Raji (cell line): Measurements from ENCODE around the gene MRPL36.

Experiments used
- POLR2A ChIP-seq: IDR thresholded peaks from 2 replicates; pipeline ENCODE4 v1.6.1; 2011; ENCODE audit warnings: low read depth, low read length, control low read depth; ENCODE audit not compliant: insufficient read depth

Gene MRPL36

DNA sequence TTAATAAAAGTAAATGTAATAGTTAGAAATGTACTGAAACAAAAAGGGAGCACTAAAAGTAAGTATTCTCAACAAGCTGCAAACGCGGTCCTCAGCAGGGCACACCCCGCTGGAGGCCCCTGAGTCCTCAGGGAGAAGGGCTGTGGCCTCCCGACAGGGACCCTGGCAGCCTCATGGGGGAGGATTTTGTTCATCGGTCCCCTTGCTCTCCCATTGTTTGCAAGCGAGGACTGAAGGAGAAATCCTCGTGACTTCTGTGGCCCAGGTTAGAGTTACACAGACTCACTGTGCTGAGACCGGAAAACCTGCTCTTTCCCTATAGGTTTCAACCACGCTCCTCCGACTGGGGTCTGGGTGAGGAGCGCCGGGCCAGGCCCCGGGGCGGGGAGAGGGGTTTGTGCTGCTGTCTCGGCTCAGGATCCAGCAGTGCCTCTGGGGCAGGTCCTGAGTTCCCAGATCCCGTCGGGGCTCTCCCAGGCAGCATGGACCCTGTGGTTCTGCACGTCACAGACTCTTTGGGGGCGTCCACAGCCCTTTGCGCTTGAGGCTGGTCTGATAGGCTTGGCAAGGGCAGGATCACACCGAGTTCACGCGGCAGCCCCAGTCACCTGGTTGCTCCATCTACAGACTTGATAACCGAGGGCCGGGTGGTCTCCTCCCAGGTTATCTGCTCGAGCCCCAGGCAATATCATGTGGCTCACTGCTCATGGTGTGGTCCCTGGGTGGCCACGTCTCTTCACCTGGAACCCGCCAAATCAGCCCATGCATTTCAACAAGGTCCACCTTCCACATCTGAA is 38.8 kb downstream of the MRPL36 start:
- TF ChIP-seq POLR2A, result no peak

DNA sequence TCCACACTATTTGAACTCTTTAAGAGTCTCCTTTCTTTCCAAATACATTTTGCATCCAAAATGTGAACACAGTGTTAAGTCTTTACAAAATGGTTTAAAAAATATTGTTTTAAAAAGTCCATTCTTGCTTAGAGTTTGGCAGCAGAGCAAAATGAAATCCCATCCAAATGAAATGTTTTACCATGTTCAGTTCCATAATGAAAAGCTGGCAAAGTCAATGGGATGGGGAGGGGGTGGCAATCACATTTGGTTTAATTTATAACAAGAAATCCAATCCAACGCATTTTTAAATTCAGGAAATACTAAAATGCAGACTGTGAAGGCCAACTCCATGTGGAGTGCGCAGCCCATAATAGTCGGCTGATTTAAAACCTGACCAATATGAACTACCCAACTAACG is 39.4 kb downstream of the MRPL36 start:
- TF ChIP-seq POLR2A, result no peak

DNA sequence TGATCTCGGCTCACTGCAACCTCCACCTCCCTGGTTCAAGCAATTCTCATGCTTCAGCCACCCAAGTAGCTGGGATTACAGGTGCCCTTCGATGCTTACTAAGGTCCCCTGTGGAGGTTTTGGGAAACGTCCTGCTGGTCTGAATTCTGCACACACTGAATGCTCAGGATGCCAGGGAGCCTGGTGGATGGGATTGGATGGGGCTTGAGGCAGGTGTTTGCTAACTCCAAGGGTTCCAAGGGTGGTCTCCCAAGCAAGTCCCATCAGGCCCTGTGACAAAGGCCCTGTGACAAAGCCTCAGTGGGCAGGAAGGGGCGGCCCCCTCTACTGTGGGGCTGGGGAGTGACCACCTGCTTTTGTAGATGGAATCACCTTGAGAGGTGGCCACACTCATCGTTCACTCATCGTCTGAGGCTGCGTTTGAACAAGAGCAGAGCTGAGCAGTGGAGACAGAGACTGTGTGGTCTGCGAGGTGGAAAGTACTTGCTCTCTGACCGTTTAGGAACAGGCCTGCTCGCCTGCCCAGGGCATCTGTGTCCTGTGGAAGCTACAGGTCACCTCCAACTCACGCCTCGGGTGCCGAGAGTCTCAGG is 40.2 kb downstream of the MRPL36 start:
- TF ChIP-seq POLR2A, result no peak

DNA sequence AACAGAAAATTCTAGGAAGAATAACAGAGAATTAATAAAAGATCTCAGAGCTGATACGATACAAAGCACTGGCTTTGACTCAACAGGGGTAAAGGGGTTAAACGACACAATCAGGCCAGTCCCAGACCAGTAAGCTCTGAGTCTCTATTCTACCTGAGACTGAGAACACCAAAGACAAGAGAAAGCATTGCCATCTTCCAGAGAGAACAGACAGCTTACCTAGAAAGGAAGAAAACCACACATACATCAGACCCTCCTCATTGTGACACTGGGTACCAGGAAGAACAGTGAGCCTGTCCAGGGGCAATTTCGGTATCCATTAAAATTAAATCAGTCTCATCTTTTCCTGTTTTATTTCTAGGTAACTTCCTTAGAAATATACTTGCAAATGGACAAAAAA is 41.1 kb downstream of the MRPL36 start:
- no peak for TF ChIP-seq POLR2A

DNA sequence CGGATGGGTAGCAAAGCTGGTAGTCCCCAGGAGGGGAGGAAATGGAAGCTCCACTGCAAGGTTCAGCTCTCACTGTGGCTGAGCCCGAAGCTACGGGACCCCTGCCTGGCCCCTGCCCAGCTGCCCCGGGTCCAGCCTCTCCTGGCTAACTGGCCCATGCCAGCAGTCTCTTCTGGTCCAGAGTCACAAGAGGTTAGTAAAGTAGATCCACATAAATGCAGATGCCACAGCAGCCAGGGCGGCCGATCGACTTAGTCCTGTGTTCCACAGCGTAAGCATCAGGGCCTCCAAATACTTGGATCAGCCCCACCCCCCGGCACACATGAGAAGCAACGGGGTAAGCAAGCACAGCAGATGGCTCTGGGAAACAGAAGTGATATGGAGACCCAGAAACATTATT is 42.1 kb downstream of the MRPL36 start:
- TF ChIP-seq POLR2A, result no peak

DNA sequence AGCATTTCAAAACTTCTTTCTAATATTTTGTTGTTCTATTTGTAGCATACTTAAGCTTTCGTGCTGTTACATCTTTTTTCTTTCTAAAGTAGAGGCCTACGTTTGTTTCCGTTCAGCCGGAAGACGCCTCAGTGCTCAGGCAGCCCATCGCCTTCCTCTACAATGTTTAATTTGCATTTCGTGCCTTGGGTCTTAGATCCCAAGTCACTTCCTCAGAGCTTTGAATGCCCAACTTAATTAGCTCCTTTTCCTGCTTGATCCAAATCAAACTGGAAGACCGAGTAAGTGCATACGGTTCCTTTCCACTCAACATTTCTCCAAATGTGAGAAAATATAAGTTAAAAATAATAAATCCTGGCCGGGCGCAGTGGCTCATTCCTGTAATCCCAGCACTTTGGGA is 43.2 kb downstream of the MRPL36 start:
- TF ChIP-seq POLR2A, result no peak

DNA sequence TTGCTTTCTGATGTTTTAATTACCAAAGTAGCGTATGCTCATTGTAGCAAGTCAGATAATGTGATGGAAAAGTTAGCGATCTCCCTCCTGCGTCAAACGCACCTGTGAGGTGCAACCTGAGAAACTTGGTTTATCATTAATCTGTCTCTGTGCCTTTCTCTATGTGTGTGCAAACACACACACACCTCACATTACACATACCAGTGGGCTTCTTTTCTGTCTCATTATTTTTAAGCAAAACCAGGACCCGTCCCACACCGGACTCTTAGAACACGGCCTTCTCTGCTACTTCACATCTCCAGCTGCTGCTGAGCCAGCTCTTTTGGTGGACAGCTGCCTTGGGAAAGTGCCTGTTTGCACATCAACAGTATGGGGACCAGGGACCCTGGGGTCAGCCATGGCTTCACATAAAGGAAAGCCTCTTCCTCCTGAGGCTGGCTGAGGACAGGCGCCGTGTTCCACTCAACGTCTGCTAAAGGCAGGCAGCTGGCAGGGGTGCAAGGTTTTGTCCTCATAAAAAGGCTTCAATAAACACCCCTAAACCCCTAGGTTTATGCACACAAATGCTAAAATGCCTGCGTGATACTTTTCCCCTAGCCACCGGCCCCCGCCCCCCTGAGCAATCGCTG is 44.2 kb downstream of the MRPL36 start:
- no peak for TF ChIP-seq POLR2A

DNA sequence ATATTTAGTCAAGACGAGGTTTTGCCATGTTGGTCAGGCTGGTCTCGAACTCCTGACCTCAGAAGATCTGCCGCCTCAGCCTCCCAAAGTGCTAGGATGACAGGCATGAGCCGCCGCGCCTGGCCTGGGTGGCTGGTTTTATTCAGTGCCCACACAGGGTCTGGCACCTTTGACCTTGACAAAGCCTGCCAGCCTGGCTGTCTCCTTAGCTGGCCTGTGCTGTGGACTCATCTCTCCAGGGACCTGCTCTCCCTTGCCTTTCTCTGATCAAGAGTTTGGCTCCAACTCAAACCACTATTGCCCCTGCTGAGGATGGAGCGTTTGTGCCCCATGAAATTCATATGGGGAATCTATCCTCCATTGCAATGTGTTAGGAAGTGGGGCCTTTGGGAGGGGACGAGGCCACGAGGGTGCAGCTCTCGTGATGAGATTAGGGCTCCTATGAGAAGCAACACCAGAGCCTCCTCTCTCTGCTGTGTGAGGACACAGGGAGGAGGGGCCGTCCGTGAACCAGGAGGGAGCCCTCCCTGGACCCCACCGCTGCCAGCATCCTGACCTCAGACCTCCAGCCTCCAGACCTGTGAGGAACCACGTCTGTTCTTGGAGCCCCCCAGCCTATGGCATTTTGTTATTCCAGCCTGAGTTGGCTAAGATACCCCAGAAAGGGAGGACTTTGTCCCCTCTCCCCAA is 45.0 kb downstream of the MRPL36 start:
- no peak for TF ChIP-seq POLR2A

DNA sequence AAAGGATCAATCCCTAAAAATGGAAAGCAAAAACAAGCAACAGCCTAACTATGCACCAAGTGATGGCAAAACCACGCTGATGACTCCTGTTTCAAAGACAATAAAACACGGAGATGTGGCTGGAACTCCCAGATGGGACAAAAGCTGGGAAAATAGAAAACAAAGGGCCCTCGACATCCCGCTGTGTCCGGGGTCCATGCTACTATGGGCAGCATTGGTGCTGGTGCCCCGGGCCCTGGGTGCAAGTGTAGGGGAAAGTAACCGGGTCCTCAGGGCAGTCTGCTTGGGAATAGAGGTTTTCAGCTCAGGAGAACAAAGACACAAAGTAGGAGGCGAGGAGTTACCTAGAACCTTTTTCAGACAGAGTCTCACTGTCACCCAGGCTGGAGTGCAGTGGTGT is 46.1 kb downstream of the MRPL36 start:
- no peak for TF ChIP-seq POLR2A

DNA sequence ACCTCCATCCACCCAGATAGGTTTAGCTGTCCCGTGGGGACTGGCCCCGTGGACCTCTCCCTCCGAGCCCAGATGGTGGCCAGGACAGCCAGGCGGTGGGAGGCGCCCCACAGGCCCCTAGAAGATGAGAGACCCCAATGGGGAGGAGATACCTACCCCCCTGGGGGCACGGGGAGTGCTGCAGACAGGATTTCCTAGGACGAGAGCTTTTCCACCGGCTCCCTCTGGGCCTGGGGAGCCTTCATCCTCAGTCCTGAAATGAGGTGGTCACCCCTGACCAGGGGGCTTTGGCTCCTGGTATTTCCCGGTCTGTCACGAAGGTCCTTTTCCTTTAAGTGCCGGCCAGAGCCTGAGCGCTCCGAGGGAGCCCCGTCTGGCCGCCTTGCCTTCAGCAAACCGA is 46.8 kb downstream of the MRPL36 start:
- TF ChIP-seq POLR2A, result no peak

DNA sequence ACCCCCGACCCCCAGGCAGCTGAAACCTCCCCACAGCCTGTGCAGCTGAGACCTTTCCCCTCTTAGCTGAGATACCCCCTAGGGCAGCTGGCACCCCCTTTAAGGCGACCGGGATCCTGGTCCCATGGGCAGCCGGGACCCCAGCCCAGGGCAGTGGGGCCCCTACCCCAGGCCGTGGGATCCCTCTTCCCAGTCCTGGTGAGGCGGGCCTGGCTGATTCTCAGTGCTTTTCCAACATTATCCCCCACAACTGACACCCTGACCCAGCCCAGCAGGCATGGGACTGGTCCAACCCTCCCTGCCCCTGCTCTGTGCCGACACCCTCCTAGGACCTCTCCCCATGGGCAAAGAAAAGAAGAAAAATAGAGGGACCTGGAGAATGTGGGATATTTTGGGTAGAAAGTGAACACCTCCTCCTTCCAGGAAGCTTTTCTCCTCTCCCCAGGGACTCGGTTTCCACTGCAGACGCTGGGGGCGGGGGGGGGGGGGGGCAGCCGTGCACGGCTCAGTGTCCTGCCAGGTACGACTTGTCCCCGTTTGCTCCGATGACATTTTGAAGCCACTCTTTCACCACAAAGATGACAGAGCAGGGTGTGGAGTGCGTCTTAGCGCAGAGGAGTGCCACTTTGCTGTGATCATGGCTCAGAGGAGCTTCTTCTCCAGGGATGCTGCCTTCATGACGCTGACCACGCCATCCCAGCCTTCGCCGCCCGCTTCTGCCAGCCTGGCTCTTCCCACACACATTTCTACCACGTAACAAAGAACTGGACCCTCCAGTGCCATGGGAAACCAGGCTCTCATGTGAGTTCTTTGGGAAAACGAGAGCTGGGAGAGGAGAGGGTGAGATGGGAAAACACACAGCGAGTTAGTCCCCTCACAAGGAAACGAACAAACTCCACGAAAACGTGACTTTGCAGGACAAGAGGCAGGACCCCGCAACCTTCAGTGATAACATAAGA is 47.5 kb downstream of the MRPL36 start:
- no peak for TF ChIP-seq POLR2A

DNA sequence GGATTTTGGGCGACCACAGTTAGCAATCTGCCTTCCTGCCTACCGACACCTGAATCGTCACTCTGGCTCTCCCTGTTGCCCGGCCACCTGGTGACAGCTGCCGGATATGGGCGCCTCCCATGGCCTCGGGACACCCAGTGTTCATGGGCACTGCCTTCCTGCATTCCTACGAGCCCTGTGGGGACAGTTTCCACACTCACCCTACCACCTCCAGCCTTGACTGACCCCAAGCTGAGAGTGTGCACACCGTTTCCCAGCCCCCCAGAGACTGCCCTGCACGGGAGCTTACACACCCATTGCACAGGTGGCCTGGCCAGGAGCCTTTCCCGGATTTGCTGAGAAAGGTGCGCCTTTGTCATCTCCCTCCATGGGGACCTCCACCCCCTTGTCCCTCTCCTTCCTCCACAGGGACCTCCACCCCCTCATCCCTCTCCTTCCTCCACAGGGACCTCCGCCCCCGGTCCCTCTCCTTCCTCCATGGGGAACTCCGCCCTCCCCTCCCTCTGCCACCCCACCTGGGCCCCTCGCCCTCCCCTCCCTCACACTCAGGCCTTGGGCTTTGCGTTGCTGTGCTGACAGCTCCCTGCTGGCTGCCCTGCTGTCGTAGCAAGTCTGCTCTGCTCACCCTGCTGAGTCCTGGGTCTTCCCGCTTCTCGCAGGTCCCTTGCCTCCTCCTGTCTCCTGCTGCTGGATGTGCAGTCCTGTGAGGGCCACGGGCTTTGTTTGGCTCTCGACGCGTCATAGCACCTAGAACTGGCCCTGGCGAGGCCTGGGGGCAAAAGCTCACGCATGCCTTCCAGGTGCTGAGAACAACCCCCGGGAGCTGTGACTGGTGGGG is 48.4 kb downstream of the MRPL36 start:
- TF ChIP-seq POLR2A, result no peak

DNA sequence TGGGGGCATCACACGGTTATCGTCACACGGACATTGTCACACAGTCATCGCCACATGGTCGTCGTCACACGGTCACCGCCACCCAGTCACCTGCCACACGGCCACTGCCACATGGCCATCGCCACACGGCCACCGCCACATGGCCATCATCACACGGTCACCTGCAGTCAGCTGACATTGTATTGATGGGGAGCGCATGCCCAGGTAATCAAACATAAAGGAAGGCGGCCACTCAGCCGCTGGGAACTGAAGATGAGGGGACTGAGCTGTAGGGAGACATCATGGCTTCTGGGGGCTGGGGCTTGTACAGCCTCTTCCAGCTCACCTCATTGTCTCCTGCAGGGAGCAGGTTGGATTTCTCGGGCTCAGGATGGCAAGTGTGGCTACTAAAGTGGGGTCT is 49.2 kb downstream of the MRPL36 start:
- TF ChIP-seq POLR2A, result no peak

DNA sequence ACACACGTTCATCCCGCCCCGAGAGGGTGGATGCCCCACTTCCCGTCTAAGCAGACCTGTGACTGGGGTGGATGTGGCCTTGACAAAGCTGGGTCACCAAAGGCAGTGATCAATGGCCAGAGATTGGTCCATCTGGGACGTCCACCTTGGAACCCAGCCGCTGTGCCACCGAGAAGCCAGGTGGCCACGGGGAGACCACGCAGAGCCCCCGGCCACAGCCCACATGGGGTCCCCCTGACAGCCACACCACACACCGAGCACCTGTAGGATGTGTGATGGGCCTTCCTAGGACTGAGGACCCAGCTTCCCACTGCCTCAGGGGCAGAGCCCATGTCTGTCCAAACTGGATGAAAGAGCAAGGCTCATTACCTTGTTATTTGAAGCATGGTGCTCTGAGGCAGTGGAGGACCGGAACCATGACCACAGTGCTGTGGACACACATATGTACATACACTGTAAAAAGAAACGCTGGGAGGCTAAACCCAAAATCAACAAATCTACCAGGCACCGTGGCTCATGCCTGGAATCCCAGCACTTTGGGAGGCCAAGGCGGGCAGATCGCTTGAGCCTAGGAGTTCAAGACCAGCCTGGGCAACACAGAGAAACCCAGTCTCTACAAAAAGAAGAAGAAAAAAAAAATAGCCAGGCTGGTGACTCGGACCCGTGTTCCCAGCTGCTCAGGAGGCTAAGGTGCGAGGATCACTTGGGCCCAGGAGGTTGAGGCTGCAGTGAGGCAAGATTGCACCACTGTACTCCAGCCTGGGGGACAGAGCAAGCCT is 50.1 kb downstream of the MRPL36 start:
- TF ChIP-seq POLR2A, result no peak

DNA sequence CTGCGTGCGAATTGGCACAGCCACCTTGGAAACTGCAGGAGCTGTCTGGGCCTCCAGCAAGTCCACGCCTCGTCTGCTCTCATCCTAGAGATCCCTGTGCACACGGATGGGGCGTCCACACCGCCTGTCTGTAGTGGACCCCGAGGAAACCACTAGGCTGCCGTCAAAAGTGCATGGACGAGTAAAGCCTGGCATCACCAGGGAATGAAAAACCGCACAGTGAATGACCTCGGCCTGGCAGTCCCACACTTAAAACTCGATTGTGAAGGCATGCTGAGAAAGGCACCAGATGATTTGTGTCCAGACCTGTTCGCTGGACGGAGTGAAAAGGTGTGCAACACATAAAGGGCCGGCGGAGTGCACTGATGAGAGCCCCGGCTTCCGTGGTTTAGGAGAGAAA is 50.8 kb downstream of the MRPL36 start:
- no peak for TF ChIP-seq POLR2A
